ENCODE data around the gene VPS8.

DNA sequence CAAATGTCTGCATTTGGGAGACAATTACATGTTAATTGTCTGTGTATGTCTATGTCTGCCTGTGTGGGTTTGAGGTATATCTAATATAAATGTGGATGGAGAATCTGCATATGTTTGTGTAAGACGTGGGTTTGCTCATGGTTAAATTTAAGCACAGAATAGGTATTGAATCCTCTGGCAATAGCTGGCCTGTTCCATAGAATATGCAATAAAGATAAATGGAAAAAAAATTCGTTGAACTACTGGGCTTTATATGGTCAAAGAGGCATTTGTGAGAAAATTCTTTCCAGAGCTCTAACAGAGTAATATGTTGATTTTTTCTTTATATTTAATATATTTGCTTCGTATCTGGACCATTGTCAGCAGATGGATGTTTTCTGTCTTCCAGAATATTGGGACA lies 1.4 kb downstream of the VPS8 start:
- TF ChIP-seq TARDBP (IDR thresholded peaks at IDR 0.05) (no peak), HDGF (IDR thresholded peaks at IDR 0.05; ENCODE audit: borderline replicate concordance) (no peak), FOXM1 (IDR thresholded peaks at IDR 0.05; ENCODE audit: borderline replicate concordance) (no peak), FOXK2 (IDR thresholded peaks at IDR 0.05) (no peak), ZNF384 (IDR thresholded peaks at IDR 0.05) (no peak), SP1 (IDR thresholded peaks at IDR 0.05) (no peak), SUZ12 (IDR thresholded peaks at IDR 0.05) (no peak), ARNT (IDR thresholded peaks at IDR 0.05) (no peak), L3MBTL2 (conservative IDR thresholded peaks at IDR 0.05) (no peak), BHLHE40 (IDR thresholded peaks at IDR 0.05; ENCODE audit: borderline replicate concordance) (no peak), ELF4 (IDR thresholded peaks at IDR 0.05) (no peak), CTBP1 (IDR thresholded peaks at IDR 0.05; ENCODE audit: borderline replicate concordance) (no peak), NFRKB (IDR thresholded peaks at IDR 0.05) (no peak)
- TF ChIP-seq, protein P1, sequence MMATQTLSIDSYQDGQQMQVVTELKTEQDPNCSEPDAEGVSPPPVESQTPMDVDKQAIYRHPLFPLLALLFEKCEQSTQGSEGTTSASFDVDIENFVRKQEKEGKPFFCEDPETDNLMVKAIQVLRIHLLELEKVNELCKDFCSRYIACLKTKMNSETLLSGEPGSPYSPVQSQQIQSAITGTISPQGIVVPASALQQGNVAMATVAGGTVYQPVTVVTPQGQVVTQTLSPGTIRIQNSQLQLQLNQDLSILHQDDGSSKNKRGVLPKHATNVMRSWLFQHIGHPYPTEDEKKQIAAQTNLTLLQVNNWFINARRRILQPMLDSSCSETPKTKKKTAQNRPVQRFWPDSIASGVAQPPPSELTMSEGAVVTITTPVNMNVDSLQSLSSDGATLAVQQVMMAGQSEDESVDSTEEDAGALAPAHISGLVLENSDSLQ (IDR thresholded peaks at IDR 0.05) = no peak

All from HEK293T (cell line).